Fibroblast of pulmonary artery (primary cell): ENCODE data around the gene PTPN13.

ENCODE experiments used
- DNase-seq: peaks from one replicate; pipeline ENCODE4 v3.0.0-alpha.2; 2010; ENCODE audit warnings: low read depth
- H3K4me3 ChIP-seq: replicated peaks from 2 replicates; pipeline ENCODE4 v1.5.1; 2011; ENCODE audit warnings: low read depth, mild to moderate bottlenecking, control low read depth, low read length, moderate library complexity
- TF ChIP-seq, protein P1 (sequence below): IDR thresholded peaks from 2 replicates; pipeline ENCODE4 v1.5.1; 2011; ENCODE audit warnings: mild to moderate bottlenecking, control low read depth, low read length, inconsistent platforms; ENCODE audit errors: missing control alignments

PTPN13 gene

DNA sequence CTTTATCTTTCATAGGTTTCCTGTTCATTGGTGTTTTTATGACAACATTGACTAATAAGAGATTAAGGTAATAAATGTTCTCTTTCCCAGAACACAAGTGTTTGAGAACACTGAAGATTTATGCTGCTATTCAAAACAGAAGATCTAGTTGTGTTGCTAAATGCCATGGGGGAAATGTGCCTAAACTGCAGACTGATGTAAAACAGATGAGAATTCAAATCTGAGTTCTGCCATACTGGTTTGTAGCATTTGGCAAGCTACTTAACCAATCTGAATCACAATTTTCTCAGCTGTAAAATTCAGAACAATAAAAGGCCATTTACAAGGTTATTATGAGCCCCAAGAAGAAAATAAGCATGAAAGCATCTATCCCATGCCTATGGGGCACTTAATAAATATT is 252.8 kb downstream of the PTPN13 start:
- TF ChIP-seq, protein P1, sequence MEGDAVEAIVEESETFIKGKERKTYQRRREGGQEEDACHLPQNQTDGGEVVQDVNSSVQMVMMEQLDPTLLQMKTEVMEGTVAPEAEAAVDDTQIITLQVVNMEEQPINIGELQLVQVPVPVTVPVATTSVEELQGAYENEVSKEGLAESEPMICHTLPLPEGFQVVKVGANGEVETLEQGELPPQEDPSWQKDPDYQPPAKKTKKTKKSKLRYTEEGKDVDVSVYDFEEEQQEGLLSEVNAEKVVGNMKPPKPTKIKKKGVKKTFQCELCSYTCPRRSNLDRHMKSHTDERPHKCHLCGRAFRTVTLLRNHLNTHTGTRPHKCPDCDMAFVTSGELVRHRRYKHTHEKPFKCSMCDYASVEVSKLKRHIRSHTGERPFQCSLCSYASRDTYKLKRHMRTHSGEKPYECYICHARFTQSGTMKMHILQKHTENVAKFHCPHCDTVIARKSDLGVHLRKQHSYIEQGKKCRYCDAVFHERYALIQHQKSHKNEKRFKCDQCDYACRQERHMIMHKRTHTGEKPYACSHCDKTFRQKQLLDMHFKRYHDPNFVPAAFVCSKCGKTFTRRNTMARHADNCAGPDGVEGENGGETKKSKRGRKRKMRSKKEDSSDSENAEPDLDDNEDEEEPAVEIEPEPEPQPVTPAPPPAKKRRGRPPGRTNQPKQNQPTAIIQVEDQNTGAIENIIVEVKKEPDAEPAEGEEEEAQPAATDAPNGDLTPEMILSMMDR, result no peak
- DNase-seq, result peak; percentile 25
- no peak overlapping the region for H3K4me3 ChIP-seq

DNA sequence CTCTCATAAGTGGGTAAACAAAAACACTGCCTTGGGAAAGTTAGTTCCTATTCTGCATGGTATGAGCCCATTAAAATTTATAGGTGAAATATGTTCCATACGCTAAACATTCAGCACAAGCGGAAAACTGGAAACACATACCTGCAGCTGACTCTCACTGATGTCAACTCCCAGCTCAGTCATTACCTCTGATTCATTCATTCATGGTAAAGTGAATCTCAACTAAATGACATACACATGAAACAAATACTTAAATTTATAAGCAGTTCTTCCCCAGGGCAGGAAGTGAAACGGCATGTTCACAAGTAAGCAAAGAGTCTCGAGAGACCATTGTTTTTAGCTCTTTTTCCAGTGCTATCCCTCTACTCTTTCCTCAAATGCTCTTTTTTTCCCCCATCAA is 253.5 kb downstream of the PTPN13 start:
- H3K4me3 ChIP-seq, result no peak overlapping the region
- TF ChIP-seq, protein P1, result no peak
- DNase-seq, result no peak

DNA sequence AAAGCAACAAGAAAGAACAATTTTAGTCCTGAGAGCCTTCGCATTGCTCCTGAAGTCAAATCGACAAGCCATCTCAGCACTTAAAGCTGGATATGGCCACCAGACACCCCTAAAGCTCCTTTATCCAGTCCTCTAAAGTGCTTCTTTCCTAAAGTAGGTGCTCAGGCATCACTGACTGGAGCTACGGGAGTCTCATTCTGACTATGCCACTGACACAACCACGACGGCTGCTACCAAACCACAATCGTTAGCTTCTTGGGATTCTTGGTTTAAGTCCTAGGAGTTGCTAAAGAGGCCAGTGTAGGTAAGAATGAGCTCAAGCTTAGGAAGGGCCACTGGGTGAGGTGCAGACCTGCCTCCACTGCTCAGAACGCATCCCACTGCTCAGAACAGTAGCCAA is 254.0 kb downstream of the PTPN13 start:
- TF ChIP-seq, protein P1, result no peak
- DNase-seq, result no peak
- no peak overlapping the region for H3K4me3 ChIP-seq

DNA sequence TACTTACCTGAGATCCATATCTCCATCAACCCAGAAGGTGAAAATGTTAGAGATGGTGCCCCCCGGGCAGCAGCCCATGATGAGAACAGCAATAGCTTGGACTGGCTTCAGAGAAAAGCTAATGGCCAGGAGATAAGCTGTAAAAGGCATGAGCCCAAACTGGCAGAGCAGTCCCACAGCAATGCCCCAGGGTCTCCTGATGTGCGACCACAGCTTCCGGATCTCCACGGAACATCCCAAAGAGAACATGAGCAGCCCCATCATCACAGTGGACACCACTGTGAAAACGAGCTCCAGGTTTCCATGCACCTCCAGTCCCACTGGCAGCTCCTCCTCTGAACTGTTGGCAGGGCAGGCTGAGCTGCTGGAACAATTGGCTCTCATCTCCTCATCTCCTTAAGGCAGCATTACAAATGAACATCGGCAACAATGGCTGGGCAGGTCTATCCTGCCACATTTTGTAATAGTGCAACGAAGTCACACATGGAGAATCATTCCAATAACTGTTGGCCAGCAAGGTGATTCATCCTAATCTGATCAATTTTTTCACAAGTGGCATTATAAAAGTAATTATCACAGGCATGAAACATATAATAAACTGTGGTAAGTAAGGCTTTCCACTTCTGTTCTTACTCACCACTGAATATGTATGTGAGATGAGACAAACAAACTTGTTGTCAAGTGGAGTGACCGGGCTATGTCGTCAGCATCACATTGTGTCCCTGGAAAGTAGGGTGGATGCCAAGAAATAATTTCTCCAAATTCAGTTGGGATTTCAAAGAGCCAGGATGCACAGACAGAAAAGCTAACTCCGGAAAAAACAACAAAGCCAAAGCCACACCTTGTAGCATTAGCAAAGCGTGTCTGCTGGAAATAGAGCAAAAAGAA is 254.9 kb downstream of the PTPN13 start, which contains the start of gene SLC10A6:
Gene SLC10A6 (minus strand): TSS at position 653 of the 888 bp plus-strand sequence. CDS start 269 bp downstream, at position 384.
- DNase-seq, result peak; percentile 33
- TF ChIP-seq, protein P1, result no peak

DNA sequence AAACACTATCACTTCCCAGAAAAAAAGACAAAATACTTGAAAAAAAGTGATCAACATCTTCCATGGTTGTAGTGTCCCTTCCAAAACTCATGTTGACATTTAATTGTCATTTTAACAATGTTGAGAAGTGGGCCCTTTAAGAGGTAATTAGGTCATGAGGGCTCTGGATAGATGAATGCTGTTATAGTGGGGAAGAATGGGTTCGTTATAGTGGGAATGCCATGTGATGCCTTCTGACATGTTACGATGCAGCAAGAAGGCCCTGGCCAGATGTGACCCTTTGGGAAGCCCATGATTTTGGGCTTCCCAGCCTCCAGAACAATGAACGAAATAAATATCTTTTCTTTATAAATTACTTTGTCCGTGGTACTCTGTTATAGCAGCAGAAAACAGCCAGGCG is 259.1 kb downstream of the PTPN13 start:
- no peak overlapping the region for H3K4me3 ChIP-seq
- no peak for DNase-seq
- TF ChIP-seq, protein P1, result no peak

More for the DNA sequence above, 254.9 kb downstream of the PTPN13 start, which contains the start of gene SLC10A6:
- H3K4me3 ChIP-seq, result no peak within 1 kb of the TSS

DNA sequence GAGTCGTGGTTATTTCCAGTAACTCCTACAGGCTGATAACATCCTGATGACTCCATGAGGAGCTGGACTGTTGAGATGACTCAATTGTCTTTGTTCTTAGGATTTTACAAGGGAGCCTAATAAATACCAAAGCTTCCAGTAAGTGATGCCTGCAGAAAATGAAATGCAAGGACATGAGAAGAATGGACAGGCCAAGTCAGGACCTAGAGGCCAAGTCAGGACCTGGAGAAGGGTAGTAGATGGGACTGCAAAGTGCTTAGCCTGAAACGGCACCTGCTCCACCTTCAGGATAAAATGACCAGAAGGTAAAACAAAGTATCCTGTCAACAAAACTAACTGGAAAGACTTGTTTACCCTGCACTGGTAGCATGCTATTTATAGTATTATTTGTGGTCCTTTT is 261.5 kb downstream of the PTPN13 start:
- DNase-seq, result peak; percentile 77
- H3K4me3 ChIP-seq, result no peak overlapping the region

More for the DNA sequence above, 261.5 kb downstream of the PTPN13 start:
- TF ChIP-seq, protein P1, result no peak
